AG08396 (cell line): ENCODE data around the gene MRPS5.
"Not testable (repeated sequence)": the region's sequence is repeated elsewhere in the genome, so short reads cannot be mapped to it uniquely, and the experiment has no call there.

ENCODE experiments used
- DNase-seq: peaks from one replicate; pipeline ENCODE4 v3.0.0; 2012; ENCODE audit warnings: low spot score, mixed read lengths

MRPS5 gene

GRCh38 chr2:95047629-95048510, 73.7 kb downstream of the MRPS5 start:
- no peak for DNase-seq

DNA sequence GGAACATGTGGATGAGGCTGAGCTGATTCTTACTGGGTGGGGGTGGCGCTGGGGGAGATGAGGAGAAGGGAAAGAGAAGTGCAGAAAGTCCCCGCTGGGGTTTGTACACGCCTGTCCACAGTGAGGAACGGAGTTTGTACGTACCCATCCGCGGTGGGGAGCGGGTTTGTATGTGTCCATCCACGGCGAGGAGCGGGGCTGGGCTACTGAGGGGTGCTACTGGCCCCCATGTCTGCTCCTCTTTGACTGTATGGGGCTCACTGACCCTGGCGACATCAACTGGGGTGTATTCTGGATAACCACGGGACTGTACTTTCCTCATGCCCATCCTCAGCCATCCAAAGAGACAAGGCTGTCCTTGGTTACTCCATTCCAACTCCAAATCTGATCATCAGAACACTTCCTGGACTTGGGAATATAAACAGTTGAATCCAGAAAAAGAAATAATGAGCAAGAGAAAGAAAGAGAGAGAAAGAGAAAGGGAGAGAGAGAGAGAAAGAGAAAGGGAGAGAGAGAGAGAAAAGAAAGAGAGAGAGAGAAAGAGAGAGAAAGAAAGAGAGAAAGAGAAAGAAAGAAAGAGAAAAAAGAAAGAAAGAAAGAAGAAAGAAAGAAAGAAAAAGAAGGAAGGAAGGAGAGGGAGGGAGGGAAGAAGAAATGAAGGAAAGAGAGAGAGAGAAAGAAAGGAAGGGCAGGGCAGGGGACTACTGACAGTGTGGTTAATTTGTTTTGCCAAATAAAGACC, 75.1 kb downstream of the MRPS5 start:
- no peak for DNase-seq

GRCh38 chr2:95044601-95045000, 77.0 kb downstream of the MRPS5 start:
- DNase-seq: no peak

- DNase-seq: peak; percentile 96
These were observed 78.1 kb downstream of the MRPS5 start for GRCh38 chr2:95043300-95044093.

DNA sequence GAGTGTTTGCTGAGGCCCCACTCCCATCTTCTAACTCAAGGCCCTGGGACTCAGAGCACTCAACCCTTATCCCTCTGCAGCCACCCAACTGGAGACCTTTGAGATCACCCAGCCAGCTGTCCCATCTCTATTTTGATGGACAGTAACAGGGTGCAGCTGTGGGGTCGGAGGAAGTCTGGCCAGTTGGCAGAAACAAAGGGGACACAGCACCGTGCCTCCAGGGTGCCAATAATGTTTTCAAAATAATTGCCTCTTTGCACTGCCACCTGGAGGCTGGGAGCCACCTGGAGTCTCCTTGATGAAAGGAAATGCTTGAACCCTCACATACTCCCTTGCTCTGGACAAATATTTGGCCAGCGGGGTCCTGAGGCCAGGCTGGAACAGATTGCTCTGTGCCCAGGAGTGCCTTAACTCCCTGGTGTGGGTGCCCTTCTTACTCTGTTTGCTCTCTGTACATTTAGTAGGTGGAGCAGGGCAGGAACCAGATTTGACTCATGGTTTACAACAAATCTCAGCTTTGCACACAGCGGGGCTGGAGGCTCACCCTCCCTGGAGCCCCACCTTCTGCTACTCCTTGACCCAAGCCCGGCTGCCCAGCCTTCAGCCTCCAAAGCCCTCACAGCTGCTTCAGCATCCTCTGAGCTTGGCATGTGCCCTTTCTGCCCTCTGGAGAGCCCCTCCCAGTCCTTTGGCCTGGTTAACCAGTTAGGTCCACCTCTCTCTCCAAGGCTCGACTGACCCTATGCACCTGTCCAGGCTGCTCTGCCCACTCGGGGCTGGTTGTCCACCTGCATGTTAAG, 78.9 kb downstream of the MRPS5 start:
- DNase-seq: no peak

DNA sequence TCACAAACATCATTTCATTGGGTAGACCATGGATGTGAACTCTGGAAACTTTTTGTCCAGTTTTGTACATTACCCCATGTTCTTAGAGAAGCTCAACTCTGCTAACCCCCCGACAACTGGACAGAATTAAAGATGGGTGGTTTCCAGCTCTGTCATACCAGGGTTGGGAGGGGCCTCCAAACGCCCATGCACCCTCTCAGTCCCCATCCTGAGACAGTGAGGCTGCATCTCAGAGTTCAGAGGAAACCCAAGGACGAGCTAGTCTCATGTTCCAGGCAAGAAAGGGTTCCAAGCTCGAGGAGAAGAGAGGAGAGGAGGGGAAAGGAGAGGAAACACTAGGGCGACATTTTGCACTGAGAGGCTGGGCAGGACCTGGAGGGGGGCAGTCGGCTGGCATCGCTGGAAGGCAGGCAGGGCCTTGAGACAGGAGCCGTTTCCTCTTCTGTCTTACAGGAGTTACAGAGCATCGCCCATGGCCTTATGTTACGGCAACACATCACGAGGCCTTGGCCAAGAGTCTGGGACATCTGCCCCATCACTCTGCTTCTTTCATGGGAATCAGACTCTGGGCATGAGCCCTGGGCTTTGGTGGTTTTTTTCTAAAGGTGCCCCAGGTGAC, 79.7 kb downstream of the MRPS5 start:
- no peak for DNase-seq

GRCh38 chr2:95041060-95041823, 80.4 kb downstream of the MRPS5 start:
- no peak for DNase-seq

GRCh38 chr2:95040426-95040825, 81.2 kb downstream of the MRPS5 start:
- no peak for DNase-seq

GRCh38 chr2:95039978-95040377, 81.6 kb downstream of the MRPS5 start:
- no peak for DNase-seq

- no peak for DNase-seq
These were observed 82.2 kb downstream of the MRPS5 start for GRCh38 chr2:95039363-95039762.

DNA sequence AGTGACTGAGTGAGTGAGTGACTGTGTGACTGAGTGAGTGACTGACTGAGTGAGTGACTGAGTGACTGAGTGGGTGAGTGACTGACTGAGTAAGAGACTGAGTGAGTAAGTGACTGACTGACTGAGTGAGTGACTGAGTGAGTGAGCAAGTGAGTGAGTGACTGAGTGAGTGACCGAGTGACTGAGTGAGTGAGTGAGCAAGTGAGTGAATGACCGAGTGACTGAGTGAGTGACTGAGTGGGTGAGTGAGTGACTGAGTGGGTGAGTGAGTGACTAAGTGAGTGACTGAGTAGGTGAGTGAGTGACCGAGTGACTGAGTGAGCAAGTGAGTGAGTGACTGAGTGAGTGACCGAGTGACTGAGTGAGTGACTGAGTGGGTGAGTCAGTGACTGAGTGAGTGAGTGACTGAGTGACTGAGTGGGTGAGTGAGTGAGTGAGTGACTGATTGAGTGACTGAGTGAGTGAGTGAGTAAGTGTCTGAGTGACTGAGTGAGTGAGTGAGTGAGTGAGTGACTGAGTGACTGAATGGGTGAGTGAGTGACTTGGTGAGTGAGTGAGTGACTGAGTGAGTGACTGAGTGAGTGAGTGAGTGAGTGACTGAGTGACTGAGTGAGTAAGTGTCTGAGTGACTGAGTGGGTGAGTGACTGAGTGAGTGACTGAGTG, 82.8 kb downstream of the MRPS5 start:
- no peak for DNase-seq

GRCh38 chr2:95037841-95038585, 83.6 kb downstream of the MRPS5 start:
- not testable (repeated sequence) for DNase-seq

- no peak for DNase-seq
These were observed 84.2 kb downstream of the MRPS5 start for GRCh38 chr2:95037384-95037839.

- DNase-seq: no peak
These were observed 84.8 kb downstream of the MRPS5 start for GRCh38 chr2:95036596-95037383.
